Thyroid gland (tissue), 4 donors: ENCODE results near the gene STARD9.

Experiments used
- CTCF ChIP-seq, 6 experiments: fragments of 200-600 bp in 3 of 6; fragments of 450-650 bp in 3 of 6; sonication (generic) in 3 of 6; IDR thresholded peaks; one replicate each; pipeline ENCODE4 v1.5.1; 2016 to 2019; ENCODE audit warnings: antibody characterized with exemption in 6 of 6, mild to moderate bottlenecking in 2 of 6, inconsistent platforms in 1 of 6, moderate library complexity in 1 of 6
- POLR2A ChIP-seq, 2 donors: fragments of 450-650 bp; IDR thresholded peaks; one replicate each; pipeline ENCODE4 v1.6.1; 2017; ENCODE audit warnings: antibody characterized with exemption in 2 of 2, mild to moderate bottlenecking in 2 of 2, moderate library complexity in 1 of 2

GRCh38 chr15:42742149-42742548 is 166.7 kb downstream of the STARD9 start:
- TF ChIP-seq CTCF (IDR thresholded peaks at IDR 0.05) = no peak
- TF ChIP-seq POLR2A (IDR thresholded peaks at IDR 0.05) = no peak
